ENCODE measurements around the gene KIF5C. TPM values are rescaled to one million over a fixed set of nuclear protein-coding genes. Genes with fewer than 3 reads are reported as not detected.
"Not testable (repeated sequence)": the region's sequence is repeated elsewhere in the genome, so short reads cannot be mapped to it uniquely, and the experiment has no call there.

The KIF5C gene
- 1 to 10 TPM; 1.1 to 3.3 (median 1.7) TPM for total RNA-seq
- polyA plus RNA-seq, result 0.86 TPM
- long read RNA-seq, donor 1, partial matches to known transcripts, result 5 of 5 reads
- long read RNA-seq, donor 1, other reads (novel, unspliced or antisense), result 0 of 5 reads
- long read RNA-seq, donor 2, result 0 reads
- long read RNA-seq, donor 3, partial matches to known transcripts, result 1 of 1 reads
- long read RNA-seq, donor 3, other reads (novel, unspliced or antisense), result 0 of 1 reads
- long read RNA-seq, donor 4, result 0 reads

- peak within 1 kb of the TSS; percentile 27 for H3K4me3 ChIP-seq (ENCODE audit: low read length)
These were observed at the start of gene KIF5C for GRCh38 chr2:148874868-148875341. Gene KIF5C (plus strand): TSS chr2:148875227. CDS start chr2:148875618, 391 bp downstream.

GRCh38 chr2:148826791-148827190, 48.2 kb upstream of the KIF5C start:
- H3K4me3 ChIP-seq (ENCODE audit: low read length), result no peak overlapping the region
- no peak overlapping the region for H3K27ac ChIP-seq (ENCODE audit: low read length)
- intact Hi-C loops (cut with DNase I), result no loop called here
- no peaks in the 10 kb centered on the region for H3K4me1 ChIP-seq (ENCODE audit: control insufficient read depth, insufficient read depth, low read length)
- DNase-seq, result no peak
- H3K27me3 ChIP-seq (ENCODE audit: control insufficient read depth, insufficient read depth), result no peaks in the 10 kb centered on the region
- no peaks in the 10 kb centered on the region for H3K9me3 ChIP-seq (ENCODE audit: control insufficient read depth, low read length)
- ATAC-seq, result no peak

More at GRCh38 chr2:148874868-148875341, at the start of gene KIF5C:
- ATAC-seq (peak; percentile 93 to 96), DNase-seq (peak; percentile 83 to 92 (median 92))
- Histone ChIP-seq H3K4me1 (ENCODE audit: control insufficient read depth, insufficient read depth, low read length) (peaks cover 2% of the 10 kb centered on the region), H3K9me3 (ENCODE audit: control insufficient read depth, low read length) (no peaks in the 10 kb centered on the region), H3K27me3 (ENCODE audit: control insufficient read depth, insufficient read depth) (no peaks in the 10 kb centered on the region), H3K27ac (ENCODE audit: low read length) (no peak within 1 kb of the TSS)
- 1% methylated on average over 39 of the region's 39 CpGs for WGBS
- intact Hi-C loops (cut with DNase I), result no loop called here

GRCh38 chr2:148828941-148829340, 46.1 kb upstream of the KIF5C start:
- ATAC-seq (no peak), DNase-seq (no peak)
- H3K4me1 ChIP-seq (ENCODE audit: control insufficient read depth, insufficient read depth, low read length), result no peaks in the 10 kb centered on the region
- intact Hi-C loops (cut with DNase I), result no loop called here
- no peak overlapping the region for H3K27ac ChIP-seq (ENCODE audit: low read length)
- WGBS, result 75% methylated on average over 2 of the region's 2 CpGs
- H3K9me3 ChIP-seq (ENCODE audit: control insufficient read depth, low read length), result no peaks in the 10 kb centered on the region
- H3K27me3 ChIP-seq (ENCODE audit: control insufficient read depth, insufficient read depth), result no peaks in the 10 kb centered on the region
- no peak overlapping the region for H3K4me3 ChIP-seq (ENCODE audit: low read length)

GRCh38 chr2:148829618-148830017, 45.4 kb upstream of the KIF5C start:
- intact Hi-C loops (cut with DNase I), result no loop called here
- Histone ChIP-seq H3K27ac (ENCODE audit: low read length) (no peak overlapping the region), H3K9me3 (ENCODE audit: control insufficient read depth, low read length) (no peaks in the 10 kb centered on the region), H3K4me1 (ENCODE audit: control insufficient read depth, insufficient read depth, low read length) (no peaks in the 10 kb centered on the region), H3K27me3 (ENCODE audit: control insufficient read depth, insufficient read depth) (no peaks in the 10 kb centered on the region), H3K4me3 (ENCODE audit: low read length) (no peak overlapping the region)
- 84% methylated on average over 3 of the region's 3 CpGs for WGBS
- DNase-seq (no peak), ATAC-seq (no peak)

- H3K9me3 ChIP-seq (ENCODE audit: control insufficient read depth, low read length), result no peaks in the 10 kb centered on the region
- no peak overlapping the region for H3K4me3 ChIP-seq (ENCODE audit: low read length)
- no peak for ATAC-seq
- no peak for DNase-seq
- no peaks in the 10 kb centered on the region for H3K4me1 ChIP-seq (ENCODE audit: control insufficient read depth, insufficient read depth, low read length)
- 87% methylated on average over 7 of the region's 7 CpGs for WGBS
- H3K27ac ChIP-seq (ENCODE audit: low read length), result no peak overlapping the region
- no peaks in the 10 kb centered on the region for H3K27me3 ChIP-seq (ENCODE audit: control insufficient read depth, insufficient read depth)
- intact Hi-C loops (cut with DNase I), result no loop called here
These were observed 42.4 kb upstream of the KIF5C start for GRCh38 chr2:148832637-148833036.

GRCh38 chr2:148842050-148842449, 33.0 kb upstream of the KIF5C start:
- ATAC-seq, result no peak
- no peaks in the 10 kb centered on the region for H3K27me3 ChIP-seq (ENCODE audit: control insufficient read depth, insufficient read depth)
- 82% methylated on average over 4 of the region's 4 CpGs for WGBS
- no peaks in the 10 kb centered on the region for H3K9me3 ChIP-seq (ENCODE audit: control insufficient read depth, low read length)
- intact Hi-C loops (cut with DNase I), result no loop called here
- DNase-seq, result no peak
- H3K27ac ChIP-seq (ENCODE audit: low read length), result no peak overlapping the region
- no peaks in the 10 kb centered on the region for H3K4me1 ChIP-seq (ENCODE audit: control insufficient read depth, insufficient read depth, low read length)
- no peak overlapping the region for H3K4me3 ChIP-seq (ENCODE audit: low read length)

- 66% methylated on average over 1 of the region's 1 CpG for WGBS
These were observed 26.9 kb upstream of the KIF5C start for GRCh38 chr2:148848146-148848545.

GRCh38 chr2:148853458-148853857, 21.6 kb upstream of the KIF5C start:
- ATAC-seq (no peak), DNase-seq (no peak)
- Histone ChIP-seq H3K27me3 (ENCODE audit: control insufficient read depth, insufficient read depth) (peaks cover 3% of the 10 kb centered on the region), H3K4me3 (ENCODE audit: low read length) (no peak overlapping the region), H3K4me1 (ENCODE audit: control insufficient read depth, insufficient read depth, low read length) (no peaks in the 10 kb centered on the region), H3K27ac (ENCODE audit: low read length) (no peak overlapping the region), H3K9me3 (ENCODE audit: control insufficient read depth, low read length) (no peaks in the 10 kb centered on the region)
- intact Hi-C loops (cut with DNase I), result no loop called here
- WGBS, result 74% methylated on average over 2 of the region's 2 CpGs

More at GRCh38 chr2:148848146-148848545, 26.9 kb upstream of the KIF5C start:
- DNase-seq, result no peak
- intact Hi-C loops (cut with DNase I), result no loop called here
- no peaks in the 10 kb centered on the region for H3K4me1 ChIP-seq (ENCODE audit: control insufficient read depth, insufficient read depth, low read length)
- peaks cover 3% of the 10 kb centered on the region for H3K27me3 ChIP-seq (ENCODE audit: control insufficient read depth, insufficient read depth)
- H3K27ac ChIP-seq (ENCODE audit: low read length), result no peak overlapping the region
- no peak for ATAC-seq
- no peak overlapping the region for H3K4me3 ChIP-seq (ENCODE audit: low read length)
- no peaks in the 10 kb centered on the region for H3K9me3 ChIP-seq (ENCODE audit: control insufficient read depth, low read length)

GRCh38 chr2:148860037-148860436, 15.0 kb upstream of the KIF5C start:
- H3K9me3 ChIP-seq (ENCODE audit: control insufficient read depth, low read length), result no peaks in the 10 kb centered on the region
- no peak for ATAC-seq
- H3K4me1 ChIP-seq (ENCODE audit: control insufficient read depth, insufficient read depth, low read length), result no peaks in the 10 kb centered on the region
- WGBS, result 70% methylated on average over 3 of the region's 3 CpGs
- intact Hi-C loops (cut with DNase I), result no loop called here
- no peak overlapping the region for H3K27ac ChIP-seq (ENCODE audit: low read length)
- H3K27me3 ChIP-seq (ENCODE audit: control insufficient read depth, insufficient read depth), result no peaks in the 10 kb centered on the region
- no peak overlapping the region for H3K4me3 ChIP-seq (ENCODE audit: low read length)
- DNase-seq, result no peak

- 81% methylated on average over 5 of the region's 5 CpGs for WGBS
- intact Hi-C loops (cut with DNase I), result no loop called here
These were observed 13.7 kb upstream of the KIF5C start for GRCh38 chr2:148861367-148861766.

GRCh38 chr2:148862478-148862877, 12.5 kb upstream of the KIF5C start:
- ATAC-seq; H3K9me3 ChIP-seq (ENCODE audit: control insufficient read depth, low read length); H3K4me3 ChIP-seq (ENCODE audit: low read length); H3K27ac ChIP-seq (ENCODE audit: low read length); intact Hi-C loops (cut with DNase I); H3K4me1 ChIP-seq (ENCODE audit: control insufficient read depth, insufficient read depth, low read length); DNase-seq; H3K27me3 ChIP-seq (ENCODE audit: control insufficient read depth, insufficient read depth): not testable (repeated sequence)
- 88% methylated on average over 6 of the region's 6 CpGs for WGBS

More at GRCh38 chr2:148861367-148861766, 13.7 kb upstream of the KIF5C start:
- H3K4me1 ChIP-seq (ENCODE audit: control insufficient read depth, insufficient read depth, low read length), result no peaks in the 10 kb centered on the region
- H3K4me3 ChIP-seq (ENCODE audit: low read length), result no peak overlapping the region
- ATAC-seq (no peak), DNase-seq (no peak)
- H3K27ac ChIP-seq (ENCODE audit: low read length), result no peak overlapping the region
- no peaks in the 10 kb centered on the region for H3K27me3 ChIP-seq (ENCODE audit: control insufficient read depth, insufficient read depth)
- no peaks in the 10 kb centered on the region for H3K9me3 ChIP-seq (ENCODE audit: control insufficient read depth, low read length)

- ATAC-seq (no peak), DNase-seq (no peak)
- intact Hi-C loops (cut with DNase I), result no loop called here
- Histone ChIP-seq H3K9me3 (ENCODE audit: control insufficient read depth, low read length) (no peaks in the 10 kb centered on the region), H3K4me3 (ENCODE audit: low read length) (no peak overlapping the region), H3K27me3 (ENCODE audit: control insufficient read depth, insufficient read depth) (no peaks in the 10 kb centered on the region), H3K27ac (ENCODE audit: low read length) (no peak overlapping the region), H3K4me1 (ENCODE audit: control insufficient read depth, insufficient read depth, low read length) (no peaks in the 10 kb centered on the region)
- WGBS, result 66% methylated on average over 5 of the region's 5 CpGs
These were observed 9.5 kb upstream of the KIF5C start for GRCh38 chr2:148865512-148865911.
